Kidney tubule cell (primary cell): ENCODE data around the gene OR13D1.
"Not testable (repeated sequence)": the region's sequence is repeated elsewhere in the genome, so short reads cannot be mapped to it uniquely, and the experiment has no call there.

ENCODE experiments used
- DNase-seq: peaks from one replicate; pipeline ENCODE4 v3.0.0-alpha.2; 2018; ENCODE audit warnings: low spot score

The OR13D1 gene

GRCh38 chr9:104694218-104694617 is at the start of gene OR13D1:
OR13D1 (plus strand) TSS chr9:104694518; CDS start chr9:104694518, 0 bp downstream.
- no peak for DNase-seq

DNA sequence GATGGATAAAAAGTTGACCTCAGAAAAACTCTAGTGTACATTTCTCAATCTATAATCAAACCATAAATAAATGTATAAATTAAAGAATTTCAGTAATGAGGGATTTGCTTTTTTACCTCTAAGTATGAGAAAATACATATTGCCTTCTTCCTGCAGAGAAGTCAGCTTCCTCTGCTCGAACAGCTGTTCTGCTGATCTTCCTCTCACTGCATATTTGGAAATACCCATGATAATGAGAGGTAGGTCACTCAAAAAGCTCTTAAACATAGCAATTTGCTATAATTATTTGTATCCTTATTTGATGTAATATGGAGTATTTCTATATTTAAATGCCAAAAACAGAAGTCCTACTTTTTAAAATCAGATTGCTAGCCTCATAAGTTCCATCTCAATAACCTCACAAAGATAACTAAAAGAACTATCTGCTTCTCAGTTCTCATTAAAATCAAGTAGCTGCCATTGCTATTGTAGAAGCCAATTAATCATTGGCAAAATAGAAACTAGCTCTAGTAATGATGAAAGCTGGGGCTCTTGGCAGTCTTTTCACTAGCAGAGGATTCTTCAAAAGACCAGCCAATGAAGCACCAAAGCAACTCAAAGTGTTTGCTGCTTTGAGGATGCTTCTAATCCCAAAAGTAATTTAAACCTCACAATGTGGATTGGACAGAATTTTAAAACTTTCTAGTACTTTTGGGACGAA is 35.7 kb upstream of the OR13D1 start:
- DNase-seq = no peak

- DNase-seq = no peak
These were observed 18.7 kb upstream of the OR13D1 start for GRCh38 chr9:104675611-104676010.

DNA sequence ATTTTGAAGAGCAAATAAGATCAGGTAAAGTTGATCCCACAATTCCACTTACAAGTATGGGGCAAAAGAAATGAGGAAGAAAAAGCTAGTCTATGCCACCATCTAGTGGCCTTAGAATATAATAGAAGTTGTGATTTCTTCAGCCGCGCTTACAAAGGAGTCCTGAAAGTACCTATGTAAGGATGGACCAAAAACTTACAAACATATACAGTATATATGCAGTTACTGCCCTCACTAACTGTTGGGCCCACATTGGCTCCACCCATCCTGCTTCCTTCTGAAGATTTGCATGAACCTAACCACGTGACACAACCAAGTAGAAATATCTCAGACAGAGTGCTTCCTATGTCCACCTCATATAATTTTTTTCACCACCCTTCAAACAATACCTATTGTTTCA is 11.7 kb upstream of the OR13D1 start:
- peak; percentile 58 for DNase-seq

DNA sequence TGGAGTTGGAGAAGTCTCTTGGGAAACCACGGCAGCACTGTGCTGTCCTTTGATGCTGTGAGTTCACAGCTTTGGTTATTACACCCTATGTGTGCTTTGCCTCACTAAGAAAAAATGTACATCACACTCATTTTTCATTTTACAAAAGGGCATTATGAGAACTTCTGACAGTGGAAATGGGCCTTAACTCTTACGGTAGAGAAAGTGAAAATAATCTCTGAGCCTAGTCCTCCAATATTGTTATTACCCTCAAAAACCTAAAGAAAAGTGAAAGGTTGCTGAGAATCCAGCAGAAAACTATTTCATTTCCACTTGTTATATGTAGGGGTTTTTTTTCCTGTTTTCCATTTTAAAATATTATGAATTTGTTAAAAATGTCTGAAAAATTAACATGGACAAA is 8.2 kb upstream of the OR13D1 start:
- no peak for DNase-seq

DNA sequence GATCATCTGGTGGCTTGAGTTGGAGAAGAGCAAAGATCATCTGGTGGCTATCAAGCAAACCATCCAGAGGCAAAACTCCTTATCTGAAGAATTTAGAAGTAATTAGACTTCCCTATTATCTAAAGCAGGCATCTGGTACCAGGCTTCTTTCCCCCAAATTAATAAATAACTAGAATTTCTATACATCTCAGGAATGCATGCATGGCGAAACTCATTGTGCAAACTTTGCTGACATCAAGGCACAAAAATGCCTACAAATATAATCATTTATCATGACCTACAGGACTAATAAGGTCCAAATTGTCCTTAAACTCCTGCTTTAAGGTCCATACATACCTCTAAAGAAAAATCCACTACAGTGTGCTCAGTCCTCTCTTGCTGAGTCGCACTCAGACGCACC is 6.0 kb downstream of the OR13D1 start:
- DNase-seq = no peak

DNA sequence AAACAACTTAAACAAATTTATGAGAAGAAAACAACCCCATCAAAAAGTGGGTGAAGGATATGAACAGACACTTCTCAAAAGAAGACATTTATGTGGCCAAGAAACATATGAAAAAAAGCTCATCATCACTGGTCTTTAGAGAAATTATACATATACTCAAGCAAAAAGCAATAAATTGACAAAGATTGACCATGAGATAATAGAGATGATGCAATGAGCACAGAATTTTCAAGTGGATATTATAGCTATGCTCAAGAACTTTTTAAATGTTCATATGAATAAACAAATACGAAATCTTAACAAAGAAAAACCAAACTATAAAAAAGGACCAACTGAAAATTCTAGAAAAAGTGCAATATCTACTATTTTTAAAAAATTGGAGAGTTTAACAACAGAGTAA is 14.4 kb downstream of the OR13D1 start:
- not testable (repeated sequence) for DNase-seq

GRCh38 chr9:104711604-104712003 is 17.3 kb downstream of the OR13D1 start:
- DNase-seq = no peak

DNA sequence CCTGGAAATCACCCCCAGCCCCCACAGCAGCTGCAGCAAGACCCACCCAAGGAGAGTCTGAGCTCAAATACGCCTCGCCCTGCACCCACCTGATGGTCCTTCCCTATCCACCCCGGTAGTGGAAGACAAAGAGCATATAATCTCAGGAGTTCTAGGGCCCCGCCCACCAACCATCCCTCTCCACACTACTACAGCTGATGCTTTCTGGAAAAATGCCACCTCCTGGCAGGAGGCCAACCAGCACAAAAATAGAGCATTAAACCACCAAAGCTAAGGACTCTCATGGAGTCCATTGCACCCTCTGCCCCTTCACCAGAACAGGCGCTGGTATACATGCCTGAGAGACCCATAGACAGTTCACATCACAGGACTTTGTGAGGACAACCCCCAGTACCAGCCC is 30.7 kb downstream of the OR13D1 start:
- no peak for DNase-seq

DNA sequence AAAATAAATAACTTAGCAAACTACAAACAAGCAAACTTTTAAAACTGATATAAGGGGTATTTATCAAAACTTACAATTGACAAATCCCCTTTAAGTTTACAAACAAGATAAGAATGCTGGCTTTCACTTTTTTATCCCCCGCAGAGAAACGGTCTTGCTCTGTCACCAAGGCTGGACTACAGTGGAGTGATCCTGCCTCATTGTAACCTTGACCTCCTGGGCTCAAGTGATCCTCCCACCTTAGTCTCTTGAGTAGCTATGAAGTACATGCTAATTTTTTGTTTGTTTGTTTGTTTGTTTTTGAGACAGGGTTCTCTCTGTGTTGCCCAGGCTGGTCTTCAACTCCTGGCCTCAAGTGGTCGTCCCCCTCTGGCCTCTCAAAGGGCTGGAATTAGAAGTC is 44.1 kb downstream of the OR13D1 start:
- DNase-seq = no peak

DNA sequence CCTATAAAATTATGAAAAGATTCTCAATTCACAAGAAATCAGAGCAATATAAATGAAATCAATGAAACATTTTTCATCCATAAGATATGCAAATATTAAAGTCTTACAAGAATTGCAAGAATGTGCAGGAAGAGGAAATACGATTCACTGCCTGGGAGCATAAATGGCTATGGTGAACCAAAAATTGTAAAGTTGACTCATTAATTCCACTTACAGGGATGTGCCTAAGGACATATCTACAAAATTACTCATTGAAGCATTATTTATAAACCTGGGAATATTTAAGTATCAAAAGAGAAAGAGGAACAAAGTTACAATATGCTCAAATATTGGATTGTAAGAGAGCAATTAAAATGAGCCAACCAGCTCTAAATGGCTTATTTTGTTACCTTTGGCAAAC is 46.3 kb downstream of the OR13D1 start:
- DNase-seq = peak; percentile 77

GRCh38 chr9:104743376-104743985 is 49.2 kb downstream of the OR13D1 start:
- peak; percentile 75 for DNase-seq
